Testis (tissue), 3 donors: Measurements from ENCODE around the gene PRKCZ. TPM values are rescaled to one million over a fixed set of nuclear protein-coding genes. Genes with fewer than 3 reads are reported as not detected.
A peak's percentile ranks its signal among the peaks of the same experiment; 100 is the strongest.

Experiments used
- DNase-seq: peaks from one replicate; pipeline ENCODE4 v3.0.0-alpha.2; 2019
- H3K27ac ChIP-seq, 2 donors: fragments of 200-600 bp; sonication (generic); one replicate each; pipeline ENCODE4 v1.5.1; 2019
- H3K27me3 ChIP-seq: fragments of 200-600 bp; sonication (generic); one replicate; pipeline ENCODE4 v1.5.1; 2019
- H3K36me3 ChIP-seq: fragments of 200-600 bp; sonication (generic); one replicate; pipeline ENCODE4 v1.5.1; 2017; ENCODE audit warnings: low read depth; ENCODE audit errors: missing control alignments
- H3K4me1 ChIP-seq: fragments of 200-600 bp; sonication (generic); one replicate; pipeline ENCODE4 v1.5.1; 2019
- H3K4me3 ChIP-seq, 2 donors: fragments of 200-600 bp; sonication (generic); one replicate each; pipeline ENCODE4 v1.5.1; 2017 to 2019
- H3K9me3 ChIP-seq: fragments of 200-600 bp; sonication (generic); one replicate; pipeline ENCODE4 v1.5.1; 2017
- CTCF ChIP-seq, 3 experiments: fragments of 450-650 bp in 2 of 3; fragments of 200-600 bp in 1 of 3; sonication (generic) in 1 of 3; IDR thresholded peaks; one replicate each; pipeline ENCODE4 v1.5.1; 2016 to 2019; ENCODE audit warnings: antibody characterized with exemption in 3 of 3, mild to moderate bottlenecking in 2 of 3, moderate library complexity in 1 of 3
- POLR2A ChIP-seq: fragments of 450-650 bp; IDR thresholded peaks from one replicate; pipeline ENCODE4 v1.6.1; 2017; ENCODE audit warnings: antibody characterized with exemption, mild to moderate bottlenecking, moderate library complexity
- WGBS, 2 donors: methylation state at CpG; one replicate each; pipeline ENCODE4 v1.1.5; 2018; 5-methylcytosine and 5-hydroxymethylcytosine counted together
- intact Hi-C: fragments of 100-400 bp; cut with DNase I; formaldehyde crosslinking; loops from one replicate; pipeline ENCODE4 v1.15.1; 2023; ENCODE audit warnings: low total_unique reads
- polyA plus RNA-seq: library from polyadenylated mRNA; stranded (reverse); fragments of 350-450 nt; fragmentation: Illumina TruSeq; extraction: RNeasy Lipid Tissue Mini Kit (QIAGEN cat#74804); gene quantifications from one replicate; pipeline ENCODE4 v1.2.3, GENCODE V29; 2014; ENCODE audit warnings: low read depth, low replicate concordance; ENCODE audit not compliant: insufficient read depth
- total RNA-seq, 2 donors: library from RNA; depleted of rRNA; stranded (reverse); fragments of >200 nt; gene quantifications; one replicate each; pipeline ENCODE4 v1.2.3, GENCODE V29; 2016

Gene PRKCZ
- total and polyA plus RNA-seq, 3 donors from 2014 or later = 86.4 to 142 (median 123) TPM

- Histone ChIP-seq H3K27ac (no peak overlapping the region), H3K27me3 (no peaks in the 10 kb centered on the region)
Observed at GRCh38 chr1:2046953-2047748, 3.1 kb upstream of the PRKCZ start.

GRCh38 chr1:2047749-2048729, 2.2 kb upstream of the PRKCZ start:
- TF ChIP-seq POLR2A (no peak), CTCF (IDR thresholded peaks at IDR 0.05) (no peak)
- H3K27me3 ChIP-seq = no peaks in the 10 kb centered on the region
- H3K27ac ChIP-seq = no peak overlapping the region
- H3K36me3 ChIP-seq = no peaks in the 10 kb centered on the region
- H3K9me3 ChIP-seq = no peaks in the 10 kb centered on the region
- WGBS, 2 donors = 84 to 87% methylated on average over 9 to 18 of the region's 25 CpGs
- H3K4me3 ChIP-seq = no peak overlapping the region
- H3K4me1 ChIP-seq = peaks cover 8% of the 10 kb centered on the region
- no peak for DNase-seq
- intact Hi-C loops = no loop called here

More at GRCh38 chr1:2046953-2047748, 3.1 kb upstream of the PRKCZ start:
- intact Hi-C loops = no loop called here
- WGBS, 2 donors = 77 to 82% methylated on average over 7 to 25 of the region's 25 CpGs
- Histone ChIP-seq H3K9me3 (no peaks in the 10 kb centered on the region), H3K4me3 (no peak overlapping the region), H3K4me1 (peaks cover 8% of the 10 kb centered on the region), H3K36me3 (no peaks in the 10 kb centered on the region)
- TF ChIP-seq POLR2A = no peak
- TF ChIP-seq CTCF (IDR thresholded peaks at IDR 0.05) = no peak
- no peak for DNase-seq

- TF ChIP-seq CTCF (IDR thresholded peaks at IDR 0.05) (peak in 1 of 3 experiments; percentile 6), POLR2A (no peak)
- DNase-seq = peak; percentile 21
- Histone ChIP-seq H3K9me3 (no peaks in the 10 kb centered on the region), H3K36me3 (no peaks in the 10 kb centered on the region), H3K4me3 (peak overlapping the region; percentile 59), H3K4me1 (peaks cover 8% of the 10 kb centered on the region), H3K27ac (no peak overlapping the region), H3K27me3 (no peaks in the 10 kb centered on the region)
- WGBS, 2 donors = 32 to 38% methylated on average over 7 to 14 of the region's 14 CpGs
- intact Hi-C loops = no loop called here
Observed at GRCh38 chr1:2049225-2049717, 940 bp upstream of the PRKCZ start.

- DNase-seq = no peak
- peak overlapping the region; percentile 59 to 65 for H3K4me3 ChIP-seq
- H3K27ac ChIP-seq = peak overlapping the region in 1 of 2 donors; percentile 64
- intact Hi-C loops = no loop called here
- no peaks in the 10 kb centered on the region for H3K9me3 ChIP-seq
- TF ChIP-seq CTCF (IDR thresholded peaks at IDR 0.05) = no peak
- H3K36me3 ChIP-seq = no peaks in the 10 kb centered on the region
- H3K27me3 ChIP-seq = no peaks in the 10 kb centered on the region
- H3K4me1 ChIP-seq = peaks cover 4% of the 10 kb centered on the region
- 2% methylated on average over 20 of the region's 51 CpGs; no CpG with 5 or more reads in 1 of the 2 donors for WGBS, 2 donors
Observed at GRCh38 chr1:2050461-2050792, 216 bp downstream of the PRKCZ start.
